Measurements from ENCODE around the gene GRIK3.

Gene GRIK3

DNA sequence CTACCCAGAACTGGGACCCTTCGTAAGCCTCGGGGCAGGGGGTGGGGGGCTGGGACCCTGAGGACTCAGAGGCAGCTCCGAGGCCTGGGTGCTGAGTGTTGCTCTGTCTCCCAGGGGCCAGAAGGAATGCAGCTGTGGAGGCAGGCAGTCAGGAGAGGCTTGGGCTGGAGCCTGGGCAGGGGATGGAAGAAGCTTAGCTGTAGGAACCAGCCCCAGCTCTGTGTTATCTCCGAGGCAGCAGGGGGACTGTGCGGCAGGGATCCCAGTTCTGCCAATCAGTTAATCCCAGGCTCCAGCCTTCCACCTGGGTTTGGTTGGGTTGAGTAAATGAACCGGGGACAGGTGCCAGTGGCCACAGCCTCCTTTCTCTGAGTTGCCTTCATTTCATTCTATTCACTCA is 8.2 kb upstream of the GRIK3 start:
- FAIRE-seq = no peak

DNA sequence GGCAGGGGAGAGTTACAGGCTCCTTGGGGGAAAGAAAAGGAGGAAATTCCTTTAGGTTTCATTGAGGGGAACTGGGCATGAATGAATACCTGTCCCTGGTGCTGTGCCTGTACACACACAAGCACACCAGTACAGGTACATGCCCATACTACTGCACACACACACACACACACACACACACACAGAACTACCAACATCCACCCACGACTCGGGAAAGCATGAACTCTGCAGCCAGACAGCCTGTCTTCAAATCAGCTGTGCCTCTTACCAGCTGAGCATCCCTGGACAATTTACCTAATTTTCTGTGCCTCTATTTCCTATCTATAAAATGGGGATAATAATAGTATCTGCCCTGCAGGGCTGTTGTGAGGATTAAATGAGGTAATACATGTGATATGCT is 7.2 kb upstream of the GRIK3 start:
- FAIRE-seq = no peak

DNA sequence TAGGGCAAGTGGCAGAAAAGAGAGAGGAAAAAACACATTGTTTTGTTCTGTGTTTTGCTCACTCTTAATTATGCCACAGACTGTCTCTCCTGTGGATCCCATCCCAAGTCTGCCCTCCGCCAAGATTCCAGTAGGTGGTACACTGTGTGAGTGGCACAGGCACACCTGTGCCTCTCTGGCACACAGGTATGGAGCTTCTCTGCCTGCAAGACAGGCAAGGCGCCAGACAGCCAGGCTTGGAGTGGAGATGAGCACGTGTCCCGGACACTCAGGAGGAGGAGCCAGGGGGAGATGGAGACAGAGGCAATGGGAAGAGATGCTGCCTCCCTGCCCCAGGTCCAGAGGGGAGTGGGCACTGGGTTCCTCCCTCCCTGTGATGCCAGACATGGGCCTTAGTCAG is 6.5 kb upstream of the GRIK3 start:
- no peak for FAIRE-seq

GRCh38 chr1:37040261-37040660 is 5.9 kb upstream of the GRIK3 start:
- no peak for FAIRE-seq

DNA sequence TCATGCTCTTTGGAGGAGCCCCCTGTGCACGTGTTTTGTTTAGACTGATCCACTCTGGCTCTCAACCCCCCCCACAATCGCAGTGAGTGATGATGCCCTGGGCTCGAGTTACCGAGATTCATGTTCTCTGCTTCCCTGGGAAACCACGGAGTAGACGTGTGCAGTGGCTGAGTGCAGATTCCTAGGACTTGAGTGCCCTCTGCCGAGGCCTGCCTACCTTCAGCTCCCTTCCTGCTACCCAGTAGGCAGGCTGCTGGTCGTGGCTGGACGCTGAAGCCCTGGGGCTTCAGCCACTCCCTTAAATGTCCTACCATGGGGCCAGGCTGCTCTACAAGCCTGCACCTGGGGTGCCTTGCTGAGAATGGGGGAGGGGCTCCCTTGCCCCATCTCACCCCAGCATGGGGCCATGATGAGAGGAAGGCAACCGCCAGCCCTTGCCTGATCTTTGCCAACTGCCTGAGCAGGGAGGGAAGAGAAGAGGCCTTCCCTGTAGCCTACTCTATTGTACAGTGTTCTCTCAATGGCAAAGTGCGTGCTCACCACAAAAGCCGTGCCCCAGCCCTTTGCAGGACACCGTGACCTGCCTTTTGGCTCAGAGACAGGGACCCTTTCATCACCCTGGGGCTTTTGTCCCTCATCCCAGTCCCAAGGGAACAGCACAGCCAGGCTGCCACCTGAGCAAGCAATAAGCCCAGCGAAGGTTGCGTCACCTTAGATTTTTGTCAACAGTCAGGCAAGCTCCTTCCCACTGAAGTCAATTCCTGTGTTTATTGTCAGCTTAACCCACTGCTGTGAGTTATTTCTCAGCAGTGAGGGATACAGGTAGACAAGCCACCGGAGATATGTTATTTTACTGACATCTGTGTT is 4.1 kb upstream of the GRIK3 start:
- FAIRE-seq = no peak

DNA sequence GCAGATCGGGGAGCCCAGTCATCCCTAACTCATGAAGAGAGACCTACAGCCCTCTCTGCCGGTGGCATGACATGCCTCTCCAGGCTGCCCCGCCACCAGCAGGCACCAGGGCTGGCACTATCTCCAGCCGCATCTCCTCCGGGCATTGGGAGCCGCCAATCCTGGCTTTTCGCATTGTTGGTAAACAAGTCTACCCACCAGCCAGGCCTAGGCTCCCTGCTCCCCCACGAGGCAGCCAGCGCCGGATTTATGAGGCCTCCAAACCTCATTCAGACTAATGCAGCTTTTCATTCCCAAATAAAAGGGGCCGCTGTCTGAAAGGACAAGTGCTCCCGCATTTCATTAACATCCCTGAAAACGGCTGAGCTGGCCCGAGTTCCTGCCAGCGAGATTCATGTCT is 3.4 kb upstream of the GRIK3 start:
- FAIRE-seq = no peak

GRCh38 chr1:37036667-37037053 is 2.3 kb upstream of the GRIK3 start:
- no peak for FAIRE-seq

- no peak for FAIRE-seq
These were observed 1.7 kb upstream of the GRIK3 start for GRCh38 chr1:37035796-37036666.

DNA sequence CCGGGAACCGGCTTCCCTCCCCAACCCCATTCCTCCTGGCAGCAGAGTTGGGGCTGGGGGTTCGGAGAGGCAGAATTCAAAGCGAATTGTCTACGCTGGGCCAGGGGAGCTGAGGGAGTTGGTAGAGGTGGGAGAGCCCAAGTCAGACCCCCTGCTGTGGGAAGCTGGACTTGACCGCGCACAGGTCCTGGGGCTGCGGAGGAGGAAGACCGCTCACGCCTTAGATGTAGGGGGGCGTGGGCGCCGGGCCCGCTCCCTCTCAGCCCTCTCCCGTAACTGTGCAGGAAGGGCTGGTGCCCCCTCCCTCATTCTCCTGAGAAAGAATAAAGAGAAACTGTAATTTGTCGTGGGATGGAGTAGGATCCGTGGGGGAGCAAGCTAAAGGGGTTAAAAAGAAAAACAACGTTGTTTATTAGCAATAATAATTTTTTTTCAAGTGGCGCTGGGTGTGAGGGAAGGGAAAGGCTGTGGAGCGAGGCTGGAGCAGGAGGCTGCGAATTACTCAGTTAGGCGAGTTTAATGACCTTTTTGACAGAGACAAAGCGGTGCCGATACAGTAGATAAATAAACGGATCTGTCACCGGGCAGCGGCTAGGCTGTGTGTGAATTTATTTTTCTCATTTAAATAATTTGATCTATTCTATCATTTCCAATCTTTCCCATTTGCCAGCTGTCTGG is 838 bp upstream of the GRIK3 start:
- FAIRE-seq = no peak

DNA sequence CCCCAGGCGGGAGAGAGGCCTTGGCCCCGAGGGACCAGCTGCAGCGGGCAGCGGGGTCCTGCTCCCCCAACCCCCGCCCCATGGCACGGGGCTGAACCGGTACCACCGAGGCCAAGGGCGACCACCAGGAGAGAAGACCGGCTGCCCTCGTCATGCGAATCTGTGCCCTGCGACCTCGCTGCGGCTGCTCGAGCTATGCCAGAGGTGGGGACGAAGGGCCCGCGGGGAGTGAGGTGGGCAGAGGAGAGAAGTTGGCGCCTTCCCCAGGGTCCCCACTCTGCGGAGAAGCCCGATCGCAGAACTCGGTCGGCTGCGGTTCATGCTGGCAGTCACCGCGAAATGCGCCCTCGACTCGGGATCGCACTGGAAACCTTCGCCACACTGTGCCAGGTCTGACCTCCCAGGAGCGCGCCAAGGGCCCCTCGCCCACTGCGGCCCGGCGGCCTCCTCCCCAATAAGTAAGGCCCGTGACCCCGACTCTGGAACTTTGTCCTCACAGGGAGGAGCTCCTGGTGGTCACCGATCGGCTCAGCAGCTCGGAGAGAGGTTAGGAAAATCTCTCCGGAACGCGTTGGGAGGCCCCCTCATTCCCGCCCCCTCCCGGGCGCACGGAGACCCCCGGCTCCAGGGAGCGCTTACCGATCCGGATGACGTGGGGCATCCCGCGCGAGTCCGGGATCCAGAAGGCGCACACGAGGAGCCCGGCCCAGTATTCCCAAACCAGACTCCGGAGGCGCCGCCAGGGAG is 787 bp downstream of the GRIK3 start:
- no peak for FAIRE-seq

DNA sequence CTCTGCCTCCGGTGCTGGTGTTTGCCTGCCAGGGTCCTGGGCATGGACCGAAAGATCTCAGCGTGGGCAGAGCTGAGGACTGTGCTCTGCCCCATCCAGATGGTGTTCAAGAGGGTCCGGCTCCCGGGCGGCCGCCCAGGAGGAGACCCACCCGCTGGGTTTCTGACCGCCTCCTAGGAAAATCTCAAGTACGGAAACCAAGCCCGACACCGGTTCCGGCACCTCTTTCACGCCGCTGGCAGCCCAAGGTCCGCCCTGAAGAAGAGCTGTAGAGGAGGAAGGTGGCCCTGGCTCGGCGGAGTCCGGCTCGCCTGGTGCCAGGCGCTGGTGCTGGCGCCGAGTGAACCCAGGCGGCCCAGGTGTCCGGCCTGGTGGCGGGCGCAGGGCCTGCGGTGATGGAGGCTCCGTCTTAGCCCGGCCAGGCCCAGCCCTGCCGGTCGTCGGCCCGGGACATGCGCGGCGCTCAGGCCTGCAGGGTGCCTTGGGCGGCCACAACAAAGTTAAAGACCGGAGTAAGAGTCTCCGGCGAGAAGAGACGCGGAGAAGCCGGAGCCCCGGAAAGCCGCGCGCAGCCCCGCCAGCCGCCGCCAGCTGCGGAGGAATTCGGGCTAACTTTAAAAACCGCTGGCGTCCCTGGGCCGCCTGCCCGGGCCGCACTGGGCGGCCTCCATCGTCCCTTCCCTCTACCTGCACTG is 1.5 kb downstream of the GRIK3 start:
- FAIRE-seq = no peak

GRCh38 chr1:37031871-37032270 is 2.4 kb downstream of the GRIK3 start:
- no peak for FAIRE-seq

DNA sequence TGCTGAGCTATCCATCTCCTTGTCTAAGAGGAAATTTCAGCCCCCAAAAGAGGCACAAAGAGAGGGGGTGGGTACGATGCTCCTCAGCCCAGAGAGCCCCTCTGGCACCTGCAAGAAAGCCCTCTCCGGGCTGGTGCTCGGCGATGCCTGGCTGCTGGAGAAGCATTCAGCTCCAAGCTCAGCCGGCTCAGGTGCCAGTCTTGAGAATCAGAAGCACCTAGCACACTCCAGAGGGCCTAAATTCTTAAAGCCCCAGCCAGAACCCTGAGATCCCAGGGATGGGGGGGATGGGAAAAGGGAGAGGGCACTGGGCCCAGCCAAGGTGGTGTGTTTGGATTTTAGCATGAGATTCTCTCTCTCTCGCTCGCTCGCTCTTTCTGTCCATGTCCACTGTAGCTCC is 2.9 kb downstream of the GRIK3 start:
- FAIRE-seq = no peak

GRCh38 chr1:37028981-37029617 is 5.2 kb downstream of the GRIK3 start:
- FAIRE-seq = no peak

GRCh38 chr1:37021502-37021901 is 12.8 kb downstream of the GRIK3 start:
- no peak for FAIRE-seq

- no peak for FAIRE-seq
These were observed 13.6 kb downstream of the GRIK3 start for GRCh38 chr1:37020653-37021277.

GRCh38 chr1:37018510-37018909 is 15.8 kb downstream of the GRIK3 start:
- FAIRE-seq = no peak

DNA sequence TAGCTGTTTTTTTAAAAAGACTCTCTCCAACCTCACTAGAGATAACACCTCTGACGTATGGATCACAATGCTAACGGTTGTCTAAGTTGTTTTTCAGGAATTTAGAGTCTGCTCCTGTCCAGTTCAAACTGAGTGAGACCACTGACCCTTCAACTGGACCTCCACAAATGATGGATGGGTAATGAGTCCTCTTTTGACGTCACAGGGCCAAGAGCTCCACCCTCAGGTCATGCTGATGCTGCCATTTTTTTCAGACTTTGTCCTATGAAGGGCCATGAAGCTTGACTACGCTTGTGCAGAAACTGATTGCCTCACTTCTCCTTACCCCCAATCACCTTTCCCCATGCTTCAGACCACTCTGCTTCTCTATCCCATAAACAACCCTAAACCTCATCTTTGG is 16.6 kb downstream of the GRIK3 start:
- FAIRE-seq = no peak

- FAIRE-seq = no peak
These were observed 18.2 kb downstream of the GRIK3 start for GRCh38 chr1:37016121-37016520.

DNA sequence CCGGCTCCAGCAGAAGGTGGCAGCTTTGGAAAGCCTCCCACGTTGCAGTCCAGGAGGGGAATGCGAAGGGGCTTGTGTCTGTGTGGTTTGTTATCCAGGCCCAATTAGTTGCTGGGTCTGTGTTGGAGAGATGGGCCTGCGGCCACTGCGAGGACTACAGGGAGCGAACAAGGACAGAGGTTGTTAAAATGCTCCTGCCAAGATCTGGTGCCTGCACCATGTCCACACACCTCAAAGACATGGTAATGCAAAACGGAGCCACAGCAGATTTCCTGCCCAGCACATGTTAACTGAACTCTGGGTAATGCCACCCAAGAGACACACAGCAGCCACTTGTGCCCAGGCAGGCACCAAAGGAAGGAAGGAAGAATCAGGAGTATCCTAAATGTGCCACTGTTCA is 18.6 kb downstream of the GRIK3 start:
- FAIRE-seq = no peak

- no peak for FAIRE-seq
These were observed 22.1 kb downstream of the GRIK3 start for GRCh38 chr1:37012226-37012625.

Data from TTC549 (cell line).